ENCODE data around the gene ROR2. TPM values are rescaled to one million over a fixed set of nuclear protein-coding genes. Genes with fewer than 3 reads are reported as not detected.

Gene ROR2
- total and polyA plus RNA-seq, 4 donors = 2.7 to 32.3 (median 9.2) TPM

DNA sequence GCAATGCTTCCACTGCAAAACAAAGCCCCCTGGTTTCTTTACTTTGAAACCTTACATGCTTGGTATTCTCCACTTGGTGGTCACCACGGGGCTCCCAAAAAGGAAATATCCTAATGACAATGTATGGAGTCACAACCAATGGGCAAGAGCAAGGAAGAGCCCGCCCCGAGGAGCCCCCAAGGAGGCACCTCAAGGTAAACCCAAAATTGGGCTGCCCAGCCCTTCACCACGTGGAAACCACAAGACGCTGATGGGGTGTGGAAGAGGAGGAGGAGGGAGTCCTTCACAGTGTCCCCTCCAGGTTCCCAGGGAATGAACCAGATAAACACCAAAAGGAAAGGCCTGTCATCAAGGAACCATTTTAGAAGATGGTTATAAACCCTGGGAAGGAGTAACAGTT is 3.8 kb downstream of the ROR2 start:
- Histone ChIP-seq H3K4me1 (ENCODE audit: control insufficient read depth in 5 of 5, insufficient read depth in 5 of 5, low read length in 5 of 5) (peaks cover 0 to 63% (median 15%) of the 10 kb centered on the region in 5 donors), H3K36me3 (ENCODE audit: control insufficient read depth in 4 of 4, insufficient read depth in 4 of 4, low read length in 4 of 4) (peaks cover 0 to 3% (median 0%) of the 10 kb centered on the region in 4 donors), H3K27ac (ENCODE audit: low read depth in 1 of 2, low read length in 1 of 2) (no peak overlapping the region), H3K4me3 (no peak overlapping the region), H3K9me3 (ENCODE audit: control insufficient read depth in 4 of 4, insufficient read depth in 3 of 4, low read length in 3 of 4) (no peaks in the 10 kb centered on the region), H3K9ac (ENCODE audit: insufficient read depth in 1 of 2, low read length in 2 of 2) (peak overlapping the region in 1 of 2 donors; percentile 24), H3K27me3 (ENCODE audit: control insufficient read depth in 3 of 3, insufficient read depth in 3 of 3, low read length in 2 of 3) (peaks cover 0 to 21% (median 0%) of the 10 kb centered on the region in 3 donors)
- ATAC-seq (ENCODE audit: insufficient read depth, low FRiP score) (no peak), DNase-seq (no peak)
- TF ChIP-seq, protein P1, sequence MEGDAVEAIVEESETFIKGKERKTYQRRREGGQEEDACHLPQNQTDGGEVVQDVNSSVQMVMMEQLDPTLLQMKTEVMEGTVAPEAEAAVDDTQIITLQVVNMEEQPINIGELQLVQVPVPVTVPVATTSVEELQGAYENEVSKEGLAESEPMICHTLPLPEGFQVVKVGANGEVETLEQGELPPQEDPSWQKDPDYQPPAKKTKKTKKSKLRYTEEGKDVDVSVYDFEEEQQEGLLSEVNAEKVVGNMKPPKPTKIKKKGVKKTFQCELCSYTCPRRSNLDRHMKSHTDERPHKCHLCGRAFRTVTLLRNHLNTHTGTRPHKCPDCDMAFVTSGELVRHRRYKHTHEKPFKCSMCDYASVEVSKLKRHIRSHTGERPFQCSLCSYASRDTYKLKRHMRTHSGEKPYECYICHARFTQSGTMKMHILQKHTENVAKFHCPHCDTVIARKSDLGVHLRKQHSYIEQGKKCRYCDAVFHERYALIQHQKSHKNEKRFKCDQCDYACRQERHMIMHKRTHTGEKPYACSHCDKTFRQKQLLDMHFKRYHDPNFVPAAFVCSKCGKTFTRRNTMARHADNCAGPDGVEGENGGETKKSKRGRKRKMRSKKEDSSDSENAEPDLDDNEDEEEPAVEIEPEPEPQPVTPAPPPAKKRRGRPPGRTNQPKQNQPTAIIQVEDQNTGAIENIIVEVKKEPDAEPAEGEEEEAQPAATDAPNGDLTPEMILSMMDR (IDR thresholded peaks at IDR 0.05; ENCODE audit: control extremely low read depth, extremely low read depth) = no peak
- WGBS, 2 donors = 56 to 60% methylated on average over 5 of the region's 5 CpGs

DNA sequence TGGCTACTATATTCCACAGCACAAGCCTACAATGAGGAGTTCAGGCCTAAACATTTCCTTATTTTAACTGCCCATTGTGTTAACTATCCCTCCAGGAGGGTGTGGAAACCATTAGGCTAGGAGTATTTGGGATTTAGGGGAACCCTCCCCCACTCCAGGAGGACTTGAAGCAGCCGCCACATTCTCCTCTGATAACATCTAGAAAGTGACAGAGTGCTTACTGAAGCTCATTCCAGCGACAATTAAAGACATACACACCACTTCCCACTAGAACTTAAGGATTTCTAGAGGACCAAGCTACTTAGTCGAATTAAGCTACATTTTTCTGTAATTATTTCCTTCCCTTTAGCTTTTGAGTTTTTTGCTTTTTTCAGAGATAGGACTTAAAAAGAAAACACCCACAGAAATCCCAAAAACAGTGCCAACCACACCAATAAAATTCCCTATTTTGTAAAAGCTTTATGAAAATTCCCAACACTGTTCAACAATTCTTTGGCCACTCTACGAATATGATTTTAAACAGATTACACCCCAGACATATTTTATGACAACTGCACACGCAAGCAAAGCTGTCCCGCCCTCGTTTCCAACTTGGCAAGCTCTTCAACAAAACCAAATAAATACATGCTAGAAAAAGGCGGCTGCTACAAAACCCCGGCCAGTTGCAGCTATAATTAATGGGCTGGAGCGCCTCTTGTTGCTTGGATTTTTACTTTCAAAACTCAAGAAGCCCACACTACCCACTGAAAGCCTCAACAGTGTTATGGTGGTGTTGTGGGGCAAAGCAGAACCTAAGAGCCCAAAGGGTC is 4.5 kb downstream of the ROR2 start:
- no peak overlapping the region for H3K4me3 ChIP-seq
- peaks cover 0 to 18% (median 0%) of the 10 kb centered on the region in 3 donors for H3K27me3 ChIP-seq (ENCODE audit: control insufficient read depth in 3 of 3, insufficient read depth in 3 of 3, low read length in 2 of 3)
- no peak for ATAC-seq (ENCODE audit: insufficient read depth, low FRiP score)
- H3K27ac ChIP-seq (ENCODE audit: low read depth in 1 of 2, low read length in 1 of 2) = no peak overlapping the region
- peaks cover 0 to 59% (median 15%) of the 10 kb centered on the region in 5 donors for H3K4me1 ChIP-seq (ENCODE audit: control insufficient read depth in 5 of 5, insufficient read depth in 5 of 5, low read length in 5 of 5)
- WGBS, 2 donors = 27 to 47% methylated on average over 10 of the region's 10 CpGs
- peak overlapping the region in 1 of 2 donors; percentile 24 for H3K9ac ChIP-seq (ENCODE audit: insufficient read depth in 1 of 2, low read length in 2 of 2)
- H3K36me3 ChIP-seq (ENCODE audit: control insufficient read depth in 4 of 4, insufficient read depth in 4 of 4, low read length in 4 of 4) = peaks cover 0 to 3% (median 0%) of the 10 kb centered on the region in 4 donors
- TF ChIP-seq, protein P1 (IDR thresholded peaks at IDR 0.05; ENCODE audit: control extremely low read depth, extremely low read depth) = no peak
- no peaks in the 10 kb centered on the region for H3K9me3 ChIP-seq (ENCODE audit: control insufficient read depth in 4 of 4, insufficient read depth in 3 of 4, low read length in 3 of 4)
- DNase-seq = peak; percentile 86 to 97 (median 97)

DNA sequence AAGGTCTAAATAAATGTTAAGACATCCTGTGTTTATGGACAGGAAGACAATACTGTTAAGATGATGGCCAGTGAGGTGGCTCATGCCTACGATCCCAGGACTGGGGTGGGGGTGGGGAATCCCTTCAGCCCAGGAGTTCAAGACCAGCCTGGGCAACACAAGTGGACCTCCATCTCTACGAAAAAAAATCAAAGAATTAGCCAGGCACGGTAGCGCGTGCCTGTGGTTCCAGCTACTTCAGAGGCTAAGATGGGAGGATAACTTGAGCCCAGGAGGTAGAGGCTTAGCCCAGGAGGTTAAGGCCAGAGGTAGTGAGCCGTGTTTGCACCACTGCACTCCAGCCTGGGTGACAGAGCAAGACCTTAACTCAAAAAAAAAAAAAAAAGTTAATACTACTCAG is 5.3 kb downstream of the ROR2 start:
- Histone ChIP-seq H3K27ac (ENCODE audit: low read depth in 1 of 2, low read length in 1 of 2) (no peak overlapping the region), H3K9me3 (ENCODE audit: control insufficient read depth in 4 of 4, insufficient read depth in 3 of 4, low read length in 3 of 4) (no peaks in the 10 kb centered on the region), H3K4me1 (ENCODE audit: control insufficient read depth in 5 of 5, insufficient read depth in 5 of 5, low read length in 5 of 5) (peaks cover 0 to 59% (median 18%) of the 10 kb centered on the region in 5 donors), H3K9ac (ENCODE audit: insufficient read depth in 1 of 2, low read length in 2 of 2) (no peak overlapping the region), H3K4me3 (no peak overlapping the region), H3K36me3 (ENCODE audit: control insufficient read depth in 4 of 4, insufficient read depth in 4 of 4, low read length in 4 of 4) (peaks cover 0 to 1% (median 0%) of the 10 kb centered on the region in 4 donors), H3K27me3 (ENCODE audit: control insufficient read depth in 3 of 3, insufficient read depth in 3 of 3, low read length in 2 of 3) (peaks cover 0 to 15% (median 0%) of the 10 kb centered on the region in 3 donors)
- DNase-seq (no peak), ATAC-seq (ENCODE audit: insufficient read depth, low FRiP score) (no peak)
- TF ChIP-seq, protein P1 (IDR thresholded peaks at IDR 0.05; ENCODE audit: control extremely low read depth, extremely low read depth) = no peak
- 75 to 77% methylated on average over 6 of the region's 6 CpGs for WGBS, 2 donors

All from lung (tissue), 12 donors.